ENCODE data around the gene EOLA1. TPM values are rescaled to one million over a fixed set of nuclear protein-coding genes. Genes with fewer than 3 reads are reported as not detected.

EOLA1 gene
- total and polyA plus RNA-seq, 2 experiments from 2014 or later = 2.5 to 3.3 TPM

- H3K4me3 Mint-ChIP-seq = no peak overlapping the region
- H3K27ac Mint-ChIP-seq = no peak overlapping the region; the same call in 1 of the 2 replicates
- Histone ChIP-seq H3F3A (replicated peaks; ENCODE audit: low read depth) (no peaks in the 10 kb centered on the region), H4K20me1 (replicated peaks; ENCODE audit: insufficient read depth) (no peaks in the 10 kb centered on the region), H3K4me2 (no peak overlapping the region), H3K9me2 (ENCODE audit: insufficient read depth) (no peaks in the 10 kb centered on the region), H3K27ac (ENCODE audit: low read depth) (no peak overlapping the region), H2AFZ (no peak overlapping the region), H3K4me3 (no peak overlapping the region), H3K79me2 (replicated peaks; ENCODE audit: insufficient read depth) (no peaks in the 10 kb centered on the region), H3K27me3 (ENCODE audit: insufficient read depth) (no peaks in the 10 kb centered on the region), H3K4me1 (ENCODE audit: insufficient read depth) (no peaks in the 10 kb centered on the region), H3K36me3 (ENCODE audit: insufficient read depth) (no peaks in the 10 kb centered on the region)
- no peaks in the 10 kb centered on the region for H3K9me3 Mint-ChIP-seq
- DNase-seq (ENCODE audit: low spot score) (peak; percentile 61), ATAC-seq (peak; percentile 90)
- TF ChIP-seq CTCF (conservative IDR thresholded peaks at IDR 0.05; ENCODE audit: low read depth in 2 of 2) = peak; percentile 58 to 73
- TF ChIP-seq POLR2AphosphoS5 (IDR thresholded peaks at IDR 0.05; ENCODE audit: low read depth) = no peak
- peaks cover 9% of the 10 kb centered on the region; the same call in 2 of the 3 replicates for H3K4me1 Mint-ChIP-seq
- H3K36me3 Mint-ChIP-seq (ENCODE audit: low read depth) = no peaks in the 10 kb centered on the region
- H3K27me3 Mint-ChIP-seq (ENCODE audit: insufficient read depth, low read depth, poor library complexity) = peaks cover 3% of the 10 kb centered on the region
Measured at GRCh38 chrX:149512225-149512885, 28.5 kb upstream of the EOLA1 start.

GRCh38 chrX:149513825-149514428 lies 26.9 kb upstream of the EOLA1 start:
- no peaks in the 10 kb centered on the region for H3K79me2 ChIP-seq (replicated peaks; ENCODE audit: insufficient read depth)
- H3K36me3 ChIP-seq (ENCODE audit: insufficient read depth) = no peaks in the 10 kb centered on the region
- H3K27me3 Mint-ChIP-seq (ENCODE audit: insufficient read depth, low read depth, poor library complexity) = peaks cover 4% of the 10 kb centered on the region
- DNase-seq (ENCODE audit: low spot score) (no peak), ATAC-seq (no peak)
- no peak overlapping the region for H3K4me3 Mint-ChIP-seq
- H2AFZ ChIP-seq = no peak overlapping the region
- H3K27ac ChIP-seq (ENCODE audit: low read depth) = no peak overlapping the region
- no peaks in the 10 kb centered on the region for H3F3A ChIP-seq (replicated peaks; ENCODE audit: low read depth)
- no peak overlapping the region for H3K27ac Mint-ChIP-seq
- H3K4me1 Mint-ChIP-seq = peaks cover 9% of the 10 kb centered on the region; the same call in 2 of the 3 replicates
- H3K9me2 ChIP-seq (ENCODE audit: insufficient read depth) = no peaks in the 10 kb centered on the region
- no peaks in the 10 kb centered on the region for H4K20me1 ChIP-seq (replicated peaks; ENCODE audit: insufficient read depth)
- H3K4me1 ChIP-seq (ENCODE audit: insufficient read depth) = no peaks in the 10 kb centered on the region
- H3K36me3 Mint-ChIP-seq (ENCODE audit: low read depth) = no peaks in the 10 kb centered on the region
- H3K4me2 ChIP-seq = no peak overlapping the region
- no peaks in the 10 kb centered on the region for H3K9me3 Mint-ChIP-seq
- no peaks in the 10 kb centered on the region for H3K27me3 ChIP-seq (ENCODE audit: insufficient read depth)
- no peak overlapping the region for H3K4me3 ChIP-seq
- TF ChIP-seq CREB1 (CRISPR knock-in tag; IDR thresholded peaks at IDR 0.05; ENCODE audit: low read depth) (no peak), STAT1 (IDR thresholded peaks at IDR 0.05; ENCODE audit: unreplicated experiment) (no peak), REST (IDR thresholded peaks at IDR 0.05; ENCODE audit: unreplicated experiment) (no peak), ZNF462 (CRISPR knock-in tag; IDR thresholded peaks at IDR 0.05) (no peak), ZNF114 (CRISPR knock-in tag; IDR thresholded peaks at IDR 0.05) (no peak), EZH2phosphoT487 (IDR thresholded peaks at IDR 0.05; ENCODE audit: unreplicated experiment) (no peak), JUNB (IDR thresholded peaks at IDR 0.05; ENCODE audit: unreplicated experiment) (no peak)

All from GM23338 (cell line).